HUES64 (cell line): ENCODE measurements around the gene ARL5C. TPM values are rescaled to one million over a fixed set of nuclear protein-coding genes. Genes with fewer than 3 reads are reported as not detected.
A peak's percentile ranks its signal among the peaks of the same experiment; 100 is the strongest.

Experiments used
- H3K27ac ChIP-seq: 2 replicates; pipeline ENCODE4 v1.7.0; 2013; ENCODE audit warnings: low read depth, low read length, inconsistent platforms
- H3K27me3 ChIP-seq: 2 replicates; pipeline ENCODE4 v1.6.1; 2013; ENCODE audit warnings: mild to moderate bottlenecking, low read length; ENCODE audit not compliant: insufficient read depth
- H3K36me3 ChIP-seq: 2 replicates; pipeline ENCODE4 v1.6.1; 2013; ENCODE audit warnings: mild to moderate bottlenecking, low read length; ENCODE audit not compliant: insufficient read depth
- H3K4me1 ChIP-seq: 2 replicates; pipeline ENCODE4 v1.6.1; 2013; ENCODE audit warnings: mild to moderate bottlenecking, low read length, moderate library complexity; ENCODE audit not compliant: insufficient read depth
- H3K4me3 ChIP-seq: 2 replicates; pipeline ENCODE4 v1.5.1; 2013; ENCODE audit warnings: mild to moderate bottlenecking, low read length, moderate library complexity
- H3K9ac ChIP-seq: 2 replicates; pipeline ENCODE4 v1.6.1; 2013; ENCODE audit warnings: mild to moderate bottlenecking, low read depth, low read length
- H3K9me3 ChIP-seq: 2 replicates; pipeline ENCODE4 v1.6.1; 2013; ENCODE audit warnings: low read depth, low read length; ENCODE audit not compliant: insufficient read depth
- WGBS: fragments of 150-250, 120-280 bp; methylation state at CpG from one replicate; pipeline ENCODE4 v1.1.7; 2013; ENCODE audit warnings: missing lambda C conversion rate; 5-methylcytosine and 5-hydroxymethylcytosine counted together
- polyA plus RNA-seq, 2 experiments: library from polyadenylated mRNA; stranded (reverse); fragments of 50-300 nt; gene quantifications; one replicate each; pipeline ENCODE4 v1.2.3, GENCODE V29; 2013

Gene ARL5C
- not detected for polyA plus RNA-seq (2013, experiment 1 of 2)
- not detected for polyA plus RNA-seq (2013, experiment 2 of 2)

DNA sequence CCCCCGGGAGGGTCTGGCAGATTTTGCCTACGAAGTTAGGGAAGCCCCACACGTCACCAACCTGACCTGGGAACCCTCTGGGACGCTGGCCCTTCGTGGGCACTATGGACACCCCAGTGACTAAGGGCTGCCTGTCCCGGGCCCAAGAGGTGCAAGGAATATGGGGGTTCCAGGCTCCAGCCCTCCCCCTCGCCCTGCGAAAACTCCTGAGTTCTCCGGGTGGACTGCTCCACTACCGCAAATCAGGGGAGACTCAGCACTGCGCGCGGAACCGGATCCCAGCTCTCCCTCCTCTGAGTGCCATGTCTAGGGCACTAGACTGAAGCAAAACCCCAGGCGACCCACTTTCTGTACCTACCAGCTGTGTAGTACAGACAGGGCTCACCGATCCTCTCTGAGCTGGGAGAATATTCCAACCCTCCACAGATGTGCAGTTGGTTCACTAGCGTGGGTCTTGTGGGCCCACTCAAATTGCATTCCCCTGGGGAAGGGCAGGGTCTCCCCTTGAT lies at the start of gene ARL5C:
Gene ARL5C (minus strand): TSS at position 321 of the 509 bp plus-strand sequence. CDS start 401 bp downstream, outside the sequence.
- peaks cover 12% of the 10 kb centered on the region; the same call in 1 of the 2 replicates for H3K4me1 ChIP-seq
- no peaks in the 10 kb centered on the region for H3K36me3 ChIP-seq
- peak within 1 kb of the TSS; percentile 73 for H3K4me3 ChIP-seq
- H3K27me3 ChIP-seq, result peaks cover 35% of the 10 kb centered on the region
- no peak within 1 kb of the TSS for H3K27ac ChIP-seq
- no peaks in the 10 kb centered on the region for H3K9me3 ChIP-seq
- WGBS, result 74% methylated on average over 17 of the region's 17 CpGs
- H3K9ac ChIP-seq, result 0 out of 2 replicates have a peak within 1 kb of the TSS, but pooled peaks have one; percentile 34

DNA sequence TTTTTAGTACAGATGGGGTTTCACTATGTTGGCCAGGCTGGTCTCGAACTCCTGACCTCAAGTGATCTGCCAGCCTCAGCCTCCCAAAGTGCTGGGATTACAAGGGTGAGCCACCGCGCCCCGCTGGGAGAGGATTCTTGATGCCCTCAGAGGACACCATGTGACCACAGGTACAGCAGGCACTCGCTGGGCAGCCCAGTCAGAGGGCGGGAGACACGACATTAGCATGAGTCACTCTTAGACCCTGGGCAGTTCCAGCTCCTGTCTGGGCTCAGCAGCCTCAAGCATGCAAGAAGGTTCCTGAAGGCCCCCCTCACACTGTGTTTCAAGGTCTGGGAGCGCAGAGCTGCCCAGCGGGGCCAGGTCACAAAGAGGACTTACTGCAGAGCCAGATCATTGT lies 47.9 kb upstream of the ARL5C start:
- 67% methylated on average over 9 of the region's 9 CpGs for WGBS
- no peaks in the 10 kb centered on the region for H3K9me3 ChIP-seq
- H3K4me1 ChIP-seq, result peaks cover 6% of the 10 kb centered on the region; the same call in 1 of the 2 replicates
- no peak overlapping the region for H3K4me3 ChIP-seq
- peaks cover 38% of the 10 kb centered on the region for H3K27me3 ChIP-seq
- H3K9ac ChIP-seq, result no peak overlapping the region
- no peaks in the 10 kb centered on the region for H3K36me3 ChIP-seq
- no peak overlapping the region for H3K27ac ChIP-seq

DNA sequence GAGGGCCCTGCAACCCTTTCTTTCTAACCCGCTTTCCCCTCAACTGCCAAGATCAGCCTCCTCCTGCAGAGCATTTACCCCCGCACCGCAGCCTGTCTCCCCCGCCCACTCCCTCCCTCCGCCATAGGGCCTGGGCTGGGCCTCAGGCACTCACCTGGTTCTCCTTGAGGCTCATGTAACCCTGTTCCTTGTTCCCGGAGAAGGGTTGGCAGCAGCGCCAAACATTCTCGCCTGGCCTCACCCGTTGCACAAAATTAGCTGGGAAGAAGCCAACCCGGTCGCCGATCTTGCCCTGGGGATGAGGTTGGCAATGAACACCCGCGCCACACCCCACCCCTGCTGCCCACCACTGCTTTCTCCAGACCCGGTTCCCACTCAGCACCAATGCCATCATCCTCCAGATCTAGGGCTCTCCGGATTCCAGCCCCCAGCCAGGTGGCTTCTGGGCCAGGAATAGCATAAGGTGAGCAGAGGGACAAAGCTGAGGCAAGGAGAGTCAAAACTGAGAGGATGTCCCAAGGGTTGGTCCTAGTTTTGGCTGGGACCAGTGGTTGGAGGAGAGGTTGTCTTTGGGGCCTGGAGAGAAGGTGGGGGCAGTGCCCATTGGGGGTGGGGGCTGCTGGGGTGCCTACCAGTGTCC lies 47.0 kb upstream of the ARL5C start:
- H3K4me3 ChIP-seq, result no peak overlapping the region
- no peaks in the 10 kb centered on the region for H3K36me3 ChIP-seq
- peaks cover 29% of the 10 kb centered on the region for H3K27me3 ChIP-seq
- H3K9me3 ChIP-seq, result no peaks in the 10 kb centered on the region
- no peak overlapping the region for H3K27ac ChIP-seq
- 66% methylated on average over 16 of the region's 16 CpGs for WGBS
- peaks cover 13% of the 10 kb centered on the region; the same call in 1 of the 2 replicates for H3K4me1 ChIP-seq
- no peak overlapping the region for H3K9ac ChIP-seq

- Histone ChIP-seq H3K9ac (no peak overlapping the region), H3K27ac (no peak overlapping the region), H3K27me3 (peaks cover 23% of the 10 kb centered on the region), H3K4me1 (peaks cover 13% of the 10 kb centered on the region; the same call in 1 of the 2 replicates), H3K36me3 (no peaks in the 10 kb centered on the region), H3K9me3 (no peaks in the 10 kb centered on the region), H3K4me3 (no peak overlapping the region)
- 88% methylated on average over 11 of the region's 11 CpGs for WGBS
Observed at GRCh38 chr17:39212195-39212810, 46.3 kb upstream of the ARL5C start.

DNA sequence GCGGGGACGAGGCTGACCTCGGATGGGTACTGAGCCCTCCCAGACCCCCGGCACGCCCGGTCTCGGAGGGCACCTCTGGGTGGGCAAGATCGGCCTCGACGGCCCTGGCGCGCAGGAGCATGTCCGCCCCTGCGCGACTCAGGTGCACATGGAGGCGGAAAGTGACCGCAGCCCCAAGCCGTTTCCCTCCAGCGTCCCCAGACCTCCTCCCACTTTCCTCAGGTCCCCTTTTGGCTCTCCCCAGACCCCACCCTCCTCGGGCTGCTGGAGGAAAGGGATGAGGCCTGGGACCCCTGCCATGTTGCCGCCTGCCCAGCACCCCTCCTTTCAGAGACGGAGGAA lies 44.1 kb upstream of the ARL5C start:
- Histone ChIP-seq H3K9ac (peak overlapping the region; percentile 38; the same call in 1 of the 2 replicates), H3K4me1 (peaks cover 13% of the 10 kb centered on the region; the same call in 1 of the 2 replicates), H3K27me3 (peaks cover 16% of the 10 kb centered on the region), H3K9me3 (no peaks in the 10 kb centered on the region), H3K4me3 (peak overlapping the region; percentile 53), H3K36me3 (peaks cover 3% of the 10 kb centered on the region), H3K27ac (no peak overlapping the region)
- WGBS, result 14% methylated on average over 22 of the region's 22 CpGs

DNA sequence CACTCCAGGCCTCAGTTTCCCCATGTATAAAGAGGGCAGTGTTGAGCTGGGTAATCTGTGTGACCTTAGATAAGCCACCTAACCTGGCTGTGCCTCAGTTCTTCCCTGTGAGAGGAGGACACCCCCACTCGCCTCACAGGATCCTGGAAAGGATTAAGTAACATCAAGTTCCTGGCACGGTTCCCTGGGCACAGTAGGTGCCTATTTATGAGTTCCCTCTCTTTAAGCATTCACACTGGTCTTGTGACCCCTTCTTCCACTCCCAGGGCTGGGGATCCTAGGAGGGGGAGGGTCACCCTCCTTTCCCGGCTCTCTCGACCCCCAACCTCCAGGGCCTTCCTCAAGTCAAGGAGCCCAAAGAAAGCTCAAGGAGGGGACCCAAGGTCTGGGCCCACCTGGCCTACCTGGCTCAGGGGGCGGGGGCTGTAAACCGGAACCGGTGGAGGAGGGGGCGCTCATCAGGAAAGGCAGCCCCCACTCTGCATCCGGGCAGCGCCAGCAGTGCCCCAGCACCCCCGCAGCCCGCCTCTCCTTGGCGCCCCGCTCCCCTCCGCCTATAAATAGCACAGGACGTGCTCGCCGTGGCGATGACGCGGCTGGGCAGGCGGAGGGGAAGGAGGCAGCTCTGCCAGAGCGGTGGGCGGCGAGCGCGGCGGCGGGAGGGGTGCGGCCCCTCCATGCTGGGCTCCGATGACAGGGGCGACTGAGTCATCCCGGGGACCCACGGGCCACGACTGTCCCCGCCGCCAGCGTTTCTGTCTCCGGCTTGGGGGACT lies 43.5 kb upstream of the ARL5C start:
- WGBS, result 9% methylated on average over 39 of the region's 39 CpGs
- Histone ChIP-seq H3K4me3 (peak overlapping the region; percentile 53), H3K4me1 (peaks cover 13% of the 10 kb centered on the region; the same call in 1 of the 2 replicates), H3K27ac (no peak overlapping the region), H3K9ac (peak overlapping the region; percentile 38; the same call in 1 of the 2 replicates), H3K36me3 (peaks cover 8% of the 10 kb centered on the region), H3K9me3 (no peaks in the 10 kb centered on the region), H3K27me3 (peaks cover 16% of the 10 kb centered on the region)

DNA sequence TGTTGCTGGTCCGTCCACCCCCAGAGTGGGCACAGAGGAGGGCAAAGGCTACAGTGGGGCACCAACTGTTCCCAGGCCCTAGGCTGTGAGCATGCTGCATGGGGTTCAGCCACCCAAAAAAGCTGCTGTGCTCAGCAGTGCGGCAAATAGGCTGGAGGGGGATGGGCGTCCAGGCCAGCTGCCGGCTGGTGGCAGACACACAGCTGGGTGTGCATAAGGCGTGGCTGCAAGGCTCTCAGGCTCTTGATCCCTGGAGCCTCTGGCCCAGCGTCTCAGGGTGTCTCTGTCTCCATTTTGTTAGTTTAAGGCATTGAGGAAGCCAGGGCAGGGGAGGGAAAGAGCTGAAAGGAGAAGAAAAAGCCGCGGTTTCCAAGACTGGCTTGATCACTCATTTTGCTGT lies 42.9 kb upstream of the ARL5C start:
- Histone ChIP-seq H3K9ac (no peak overlapping the region), H3K36me3 (peaks cover 14% of the 10 kb centered on the region), H3K9me3 (no peaks in the 10 kb centered on the region), H3K27me3 (peaks cover 16% of the 10 kb centered on the region), H3K27ac (no peak overlapping the region), H3K4me1 (peaks cover 13% of the 10 kb centered on the region; the same call in 1 of the 2 replicates), H3K4me3 (no peak overlapping the region)
- WGBS, result 57% methylated on average over 8 of the region's 8 CpGs

DNA sequence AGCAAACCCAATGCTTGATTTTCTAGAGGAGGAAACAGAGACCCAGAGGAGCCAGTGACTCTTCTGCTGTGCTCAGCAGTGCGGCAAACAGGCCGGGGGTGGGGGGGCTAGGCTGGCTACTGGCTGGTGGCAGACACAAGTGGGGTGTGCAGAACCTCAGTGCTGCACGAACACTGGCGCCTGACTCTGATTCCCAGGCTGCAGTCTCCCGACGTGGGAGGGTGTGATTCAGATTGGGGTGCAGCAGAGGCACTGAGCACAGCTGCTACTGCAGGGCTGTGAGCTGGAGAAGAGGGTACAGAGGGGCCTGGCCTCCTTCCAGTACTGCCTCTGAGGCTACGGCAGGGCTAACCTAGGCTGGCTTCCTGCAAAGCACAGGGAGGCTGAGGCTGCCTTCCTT lies 42.2 kb upstream of the ARL5C start:
- no peak overlapping the region for H3K27ac ChIP-seq
- H3K4me1 ChIP-seq, result peaks cover 13% of the 10 kb centered on the region; the same call in 1 of the 2 replicates
- no peak overlapping the region for H3K9ac ChIP-seq
- peaks cover 16% of the 10 kb centered on the region for H3K27me3 ChIP-seq
- WGBS, result 85% methylated on average over 7 of the region's 7 CpGs
- H3K4me3 ChIP-seq, result no peak overlapping the region
- H3K36me3 ChIP-seq, result peaks cover 22% of the 10 kb centered on the region
- H3K9me3 ChIP-seq, result no peaks in the 10 kb centered on the region

DNA sequence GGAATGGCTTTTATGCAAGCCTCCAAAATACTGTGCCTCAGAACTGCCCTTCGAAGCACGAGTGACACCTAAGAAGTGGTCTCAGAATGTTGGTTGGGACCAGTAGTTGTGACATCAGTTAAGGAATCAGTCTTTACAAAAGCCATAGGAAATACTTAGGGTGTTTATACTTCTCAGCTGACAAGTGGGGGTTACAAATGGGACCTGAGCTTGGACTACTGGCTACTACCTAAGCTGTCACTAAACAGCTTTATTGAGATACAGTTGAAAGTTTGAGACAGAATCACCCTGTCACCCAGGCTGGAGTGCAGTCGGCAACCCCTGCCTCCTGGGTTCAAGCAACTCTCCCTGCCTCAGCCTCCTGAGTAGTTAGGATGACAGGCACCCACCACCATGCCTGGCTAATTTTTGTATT lies 39.2 kb upstream of the ARL5C start:
- WGBS, result 92% methylated on average over 3 of the region's 3 CpGs
- no peak overlapping the region for H3K9ac ChIP-seq
- H3K4me3 ChIP-seq, result no peak overlapping the region
- peaks cover 10% of the 10 kb centered on the region for H3K27me3 ChIP-seq
- H3K4me1 ChIP-seq, result peaks cover 12% of the 10 kb centered on the region; the same call in 1 of the 2 replicates
- peaks cover 47% of the 10 kb centered on the region for H3K36me3 ChIP-seq
- no peak overlapping the region for H3K27ac ChIP-seq
- no peaks in the 10 kb centered on the region for H3K9me3 ChIP-seq

DNA sequence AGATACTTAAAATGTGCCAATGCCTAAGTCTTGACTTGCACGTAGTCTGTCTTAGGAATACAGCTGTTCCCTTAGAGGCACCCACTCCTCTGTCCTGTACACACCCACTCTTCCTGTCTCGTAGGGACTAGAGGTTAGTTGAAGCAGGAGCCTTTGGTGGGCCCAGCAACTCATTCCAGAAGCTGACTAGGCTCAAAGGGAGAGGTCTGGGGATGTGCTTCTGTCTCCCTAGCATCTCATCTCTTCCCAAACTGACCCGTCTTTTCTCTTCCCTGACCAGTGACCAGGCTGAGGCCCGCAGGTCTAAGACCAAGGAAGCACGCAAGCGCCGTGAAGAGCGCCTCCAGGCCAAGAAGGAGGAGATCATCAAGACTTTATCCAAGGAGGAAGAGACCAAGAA lies 38.3 kb upstream of the ARL5C start:
- Histone ChIP-seq H3K27ac (no peak overlapping the region), H3K4me1 (peaks cover 12% of the 10 kb centered on the region; the same call in 1 of the 2 replicates), H3K9me3 (no peaks in the 10 kb centered on the region), H3K36me3 (peaks cover 47% of the 10 kb centered on the region), H3K4me3 (no peak overlapping the region), H3K27me3 (0 out of 2 replicates have a peak, but pooled peaks cover 1% of the 10 kb centered on the region), H3K9ac (no peak overlapping the region)
- 94% methylated on average over 8 of the region's 8 CpGs for WGBS
